ENCODE data around the gene HDAC4. TPM values are rescaled to one million over a fixed set of nuclear protein-coding genes. Genes with fewer than 3 reads are reported as not detected.

Gene HDAC4
- total RNA-seq, 1 experiment from 2014 or later, result 47.6 TPM

DNA sequence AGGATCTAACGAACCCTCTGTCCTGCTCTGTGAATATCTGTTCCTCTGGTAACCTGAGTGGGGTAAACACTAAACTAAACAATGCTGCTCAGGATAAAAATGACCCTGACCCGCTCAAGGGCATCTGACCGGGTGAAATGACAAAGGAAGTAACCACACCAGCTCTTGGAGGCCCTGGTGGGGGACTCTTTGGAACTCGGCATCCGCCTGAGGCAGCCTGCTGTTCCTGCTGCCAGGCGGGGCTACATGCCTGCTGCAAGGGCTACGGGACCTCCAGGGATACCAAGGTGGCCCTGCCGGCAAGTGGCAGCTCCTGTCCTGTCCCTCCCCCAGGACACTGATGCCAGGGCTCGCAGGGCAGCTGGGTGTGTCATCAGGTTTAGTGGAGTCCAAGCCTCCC lies 273.3 kb downstream of the HDAC4 start:
- DNase-seq (ENCODE audit: low read depth, low spot score), result no peak
- intact Hi-C loops (cut with micrococcal nuclease), result no loop called here

More for the DNA sequence above, 273.3 kb downstream of the HDAC4 start:
- ChIA-PET RAD21 (ENCODE audit: low non-redundant PET in 1 of 2, low total read pairs in 2 of 2, uncharacterized antibody in 2 of 2, unreplicated experiment in 2 of 2) (no interaction called here), CTCF (no interaction called here), POLR2A (no interaction called here)
- H3K27me3 ChIP-seq (ENCODE audit: insufficient read depth, low read length), result no peaks in the 10 kb centered on the region
- no peaks in the 10 kb centered on the region for H4K20me1 ChIP-seq (ENCODE audit: insufficient read depth)
- no peaks in the 10 kb centered on the region for H3K4me1 ChIP-seq (ENCODE audit: control insufficient read depth in 1 of 2, insufficient read depth in 2 of 2, low read length in 2 of 2)
- no peaks in the 10 kb centered on the region for H3K79me2 ChIP-seq (ENCODE audit: insufficient read depth, low read length)
- H3K9ac ChIP-seq (ENCODE audit: low read length), result no peak overlapping the region
- H3K9me3 ChIP-seq (ENCODE audit: control insufficient read depth in 1 of 2, insufficient read depth in 1 of 2, low read depth in 1 of 2, low read length in 2 of 2), result no peaks in the 10 kb centered on the region
- TF ChIP-seq ZNF274 (IDR thresholded peaks at IDR 0.05; ENCODE audit: low read depth, low read length) (no peak), CEBPB (IDR thresholded peaks at IDR 0.05; ENCODE audit: low read depth) (no peak), EZH2 (IDR thresholded peaks at IDR 0.05) (no peak), SRF (IDR thresholded peaks at IDR 0.05; ENCODE audit: low read depth) (no peak), FOSL1 (IDR thresholded peaks at IDR 0.05; ENCODE audit: low read depth) (no peak), ELF1 (IDR thresholded peaks at IDR 0.05; ENCODE audit: borderline replicate concordance, low read depth) (no peak), ATF3 (IDR thresholded peaks at IDR 0.05) (no peak), CBX3 (IDR thresholded peaks at IDR 0.05; ENCODE audit: low read depth) (no peak), TCF7L2 (IDR thresholded peaks at IDR 0.05; ENCODE audit: borderline replicate concordance, extremely low read depth, insufficient read depth, insufficient read length) (no peak), JUND (IDR thresholded peaks at IDR 0.05) (no peak), SP1 (IDR thresholded peaks at IDR 0.05; ENCODE audit: low read depth) (no peak), POLR2AphosphoS5 (IDR thresholded peaks at IDR 0.05; ENCODE audit: low read depth, low read length) (no peak), EGR1 (IDR thresholded peaks at IDR 0.05; ENCODE audit: low read depth) (no peak), POLR2A (IDR thresholded peaks at IDR 0.05; ENCODE audit: borderline replicate concordance, extremely low read depth, insufficient read depth, insufficient read length) (no peak), RAD21 (IDR thresholded peaks at IDR 0.05; ENCODE audit: low read depth) (no peak), ZFX (IDR thresholded peaks at IDR 0.05) (no peak), CTCF (IDR thresholded peaks at IDR 0.05 in 2 of 3, conservative IDR thresholded peaks at IDR 0.05 in 1 of 3; ENCODE audit: borderline replicate concordance in 1 of 3, insufficient read depth in 1 of 3, low read depth in 2 of 3, low read length in 2 of 3) (no peak), REST (IDR thresholded peaks at IDR 0.05; ENCODE audit: low read depth) (no peak), YY1 (IDR thresholded peaks at IDR 0.05; ENCODE audit: extremely low read depth, insufficient replicate concordance, low read depth, low read length) (no peak)
- TF ChIP-seq, protein P1, sequence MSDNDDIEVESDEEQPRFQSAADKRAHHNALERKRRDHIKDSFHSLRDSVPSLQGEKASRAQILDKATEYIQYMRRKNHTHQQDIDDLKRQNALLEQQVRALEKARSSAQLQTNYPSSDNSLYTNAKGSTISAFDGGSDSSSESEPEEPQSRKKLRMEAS (IDR thresholded peaks at IDR 0.05), result no peak
- H2AFZ ChIP-seq (ENCODE audit: low read depth, low read length, poor library complexity, severe bottlenecking), result no peak overlapping the region
- H3K4me3 ChIP-seq (replicated peaks in 1 of 2; ENCODE audit: low read depth in 1 of 2, low read length in 2 of 2), result no peak overlapping the region
- BruUV-seq (replicated peaks), result no TSS peak
- H3K36me3 ChIP-seq (ENCODE audit: control insufficient read depth in 1 of 2, insufficient read depth in 2 of 2, low read length in 2 of 2), result peaks cover 5 to 13% of the 10 kb centered on the region in 2 experiments; a peak in 3 of 4 replicates
- no peak overlapping the region for H3K4me2 ChIP-seq (ENCODE audit: low read length)
- no peaks in the 10 kb centered on the region for H3K9me2 ChIP-seq (ENCODE audit: insufficient read depth)
- no peak for ATAC-seq
- no peak overlapping the region for H3K27ac ChIP-seq (ENCODE audit: low read depth, low read length)
